Body of pancreas (tissue), 4 donors: ENCODE measurements around the gene FAM114A1. TPM values are rescaled to one million over a fixed set of nuclear protein-coding genes. Genes with fewer than 3 reads are reported as not detected.

Source experiments
- ATAC-seq: fragments of 150-250 bp; one replicate; pipeline ENCODE4 v1.9.1; 2016
- DNase-seq, 4 donors: peaks; one replicate each; pipeline ENCODE4 v3.0.0-alpha.2; 2019
- H3K27ac ChIP-seq, 4 donors: fragments of 200-600 bp; sonication (generic); 1 replicate in 3 of 4; 2 replicates in 1 of 4; pipeline versions ENCODE4 v1.5.1 to v1.6.1; 2016 to 2019; ENCODE audit warnings: mild to moderate bottlenecking in 1 of 4, mixed read lengths in 1 of 4, moderate library complexity in 1 of 4
- H3K27me3 ChIP-seq, 2 donors: fragments of 200-600 bp; sonication (generic); one replicate each; pipeline ENCODE4 v1.6.0; 2016; ENCODE audit warnings: mild to moderate bottlenecking in 1 of 2
- H3K36me3 ChIP-seq, 2 donors: fragments of 200-600 bp; sonication (generic); replicated peaks in 1 of 2; 2 replicates each; pipeline ENCODE4 v1.5.1; 2016; ENCODE audit warnings: low read depth in 2 of 2; ENCODE audit not compliant: insufficient read depth in 1 of 2
- H3K4me1 ChIP-seq: fragments of 200-600 bp; sonication (generic); one replicate; pipeline ENCODE4 v1.6.0; 2016
- H3K4me3 ChIP-seq, 2 donors: fragments of 200-600 bp; sonication (generic); 1 replicate in 1 of 2; 2 replicates in 1 of 2; pipeline ENCODE4 v1.5.1; 2016 to 2019
- H3K9me3 ChIP-seq, 3 donors: fragments of 200-600 bp; sonication (generic); 1 replicate in 2 of 3; 2 replicates in 1 of 3; pipeline ENCODE4 v1.5.1; 2016
- CTCF ChIP-seq, 7 experiments: fragments of 450-650 bp in 4 of 7; fragments of 200-600 bp in 3 of 7; sonication (generic) in 3 of 7; IDR thresholded peaks; one replicate each; pipeline ENCODE4 v1.5.1; 2016 to 2019; ENCODE audit warnings: antibody characterized with exemption in 7 of 7
- POLR2A ChIP-seq, 3 donors: fragments of 450-650 bp; IDR thresholded peaks; one replicate each; pipeline ENCODE4 v1.6.1; 2016; ENCODE audit warnings: antibody characterized with exemption in 3 of 3, mild to moderate bottlenecking in 2 of 3
- WGBS, 2 donors: methylation state at CpG; one replicate each; pipeline ENCODE4 v1.1.5; 2017; 5-methylcytosine and 5-hydroxymethylcytosine counted together
- intact Hi-C: fragments of 100-400 bp; cut with DNase I; formaldehyde crosslinking; loops from one replicate; pipeline ENCODE4 v1.15.1; 2023
- microRNA counts, 2 donors: library from miRNA; unstranded; fragments of <30 nt; microRNA quantifications; one replicate each; lab custom pipeline; 2017
- microRNA-seq, 2 donors: library from miRNA; unstranded; fragments of <30 nt; microRNA quantifications; one replicate each; pipeline ENCODE4, GENCODE V29; 2016; ENCODE audit warnings: borderline number of aligned reads in 2 of 2, borderline replicate concordance in 2 of 2
- small RNA-seq: library from RNA; depleted of rRNA; stranded (forward); fragments of <200 nt; gene quantifications from one replicate; pipeline ENCODE3, GENCODE V24; 2016
- total RNA-seq, 2 donors: library from RNA; depleted of rRNA; stranded (reverse); fragments of >200 nt; gene quantifications; one replicate each; pipeline ENCODE4 v1.1.0, GENCODE V29; 2016

FAM114A1 gene
- total RNA-seq, 2 donors from 2014 or later = 30.6 to 43.2 TPM

- Histone ChIP-seq H3K36me3 (no peaks in the 10 kb centered on the region), H3K27me3 (no peaks in the 10 kb centered on the region), H3K4me1 (no peaks in the 10 kb centered on the region), H3K27ac (no peak overlapping the region), H3K9me3 (no peaks in the 10 kb centered on the region), H3K4me3 (no peak overlapping the region)
- TF ChIP-seq CTCF (IDR thresholded peaks at IDR 0.05) (no peak), POLR2A (IDR thresholded peaks at IDR 0.05) (no peak)
- ATAC-seq (no peak), DNase-seq (no peak)
- 88 to 97% methylated on average over 4 of the region's 4 CpGs for WGBS, 2 donors
- intact Hi-C loops = no loop called here
Measured at GRCh38 chr4:38994135-38994534, 126.5 kb downstream of the FAM114A1 start.

MicroRNAs encoded within 50 kb of the gene (microRNA counts, 767-probe panel; counts per million panel counts)
- 4,536 to 7,537 counts per million in 2 donors for microRNA hsa-miR-574-3p (lab: Ali Mortazavi, UCI)
- microRNA hsa-miR-574-5p (lab: Ali Mortazavi, UCI) = 5,066 to 8,015 counts per million in 2 donors

Small RNA genes lying within 50 kb of the gene (microRNA-seq; reads per million reads assigned to microRNA genes)
- gene MIR574 = 736 to 1,134 reads per million in 2 donors

Small RNA genes lying within 50 kb of the gene (small RNA-seq; reads per million reads assigned to genes)
- gene MIR574 = 7.4 reads per million, percentile 90 among the genes with 10 or more reads in this experiment

Other genes starting within 250 kb of the FAM114A1 start
- 10 to 100 TPM; 30.6 to 32.0 TPM for gene KLF3, start 203.6 kb upstream of the FAM114A1 start, total RNA-seq
- under 1 TPM in 1 of 2 donors, not detected in 1; 0.26 TPM for gene TLR10, start 84.8 kb upstream of the FAM114A1 start, total RNA-seq
- 10 to 100 TPM; 12.2 to 20.8 TPM for gene TLR1, start 63.0 kb upstream of the FAM114A1 start, total RNA-seq
- gene TLR6, start 11.0 kb upstream of the FAM114A1 start, total RNA-seq = 1 to 10 TPM in 1 of 2 donors, under 1 TPM in 1; 0.99 to 1.8 TPM
- gene TMEM156, start 164.6 kb downstream of the FAM114A1 start, total RNA-seq = 1 to 10 TPM in 1 of 2 donors, not detected in 1; 2.9 TPM
- gene KLHL5, start 194.4 kb downstream of the FAM114A1 start, total RNA-seq = 10 to 100 TPM in 1 of 2 donors, 1 to 10 TPM in 1; 5.9 to 14.5 TPM